ENCODE results near the gene SKP1. TPM values are rescaled to one million over a fixed set of nuclear protein-coding genes. Genes with fewer than 3 reads are reported as not detected.
"Not testable (repeated sequence)": the region's sequence is repeated elsewhere in the genome, so short reads cannot be mapped to it uniquely, and the experiment has no call there.

Gene SKP1
- total and polyA plus RNA-seq, 9 of the 15 experiments (the other 6 are each of a cell fraction or from before 2014, with no cell fraction given) = 301 to 2,109 (median 639) TPM

- H3K4me1 ChIP-seq (replicated peaks in 1 of 2; ENCODE audit: control insufficient read depth in 2 of 2, insufficient read depth in 2 of 2, low read length in 2 of 2); H3K9ac ChIP-seq (ENCODE audit: insufficient read depth in 1 of 2, low read depth in 2 of 2, low read length in 2 of 2); H3K27me3 ChIP-seq (ENCODE audit: control insufficient read depth in 2 of 2, insufficient read depth in 2 of 2, low read length in 2 of 2); H3K9me1 ChIP-seq (ENCODE audit: control insufficient read depth, insufficient read depth, low read length); in situ Hi-C loops (cut with MboI); intact Hi-C loops (cut with micrococcal nuclease); ATAC-seq; BruUV-seq (replicated peaks); H3K4me3 ChIP-seq; H3K4me2 ChIP-seq (ENCODE audit: insufficient read depth, low read length); FAIRE-seq; H3K9me3 ChIP-seq (replicated peaks; ENCODE audit: control insufficient read depth, insufficient read depth, low read depth, low read length); DNase-seq (ENCODE audit: extremely low read depth in 1 of 4, low spot score in 3 of 4); CTCF ChIA-PET (ENCODE audit: low intra/inter-chr PET ratio); H2AFZ ChIP-seq (ENCODE audit: low read depth, low read length); H3K27ac ChIP-seq (ENCODE audit: extremely low read depth, low read depth, low read length); TF ChIP-seq PBX2 (CRISPR knock-in tag; IDR thresholded peaks at IDR 0.05; ENCODE audit: low read depth): not testable (repeated sequence)
- Histone ChIP-seq H3K36me3 (ENCODE audit: control insufficient read depth, insufficient read depth, low read length) (peaks cover 39% of the 10 kb centered on the region), H3K79me2 (ENCODE audit: control insufficient read depth, insufficient read depth, low read length) (peaks cover 100% of the 10 kb centered on the region), H4K20me1 (replicated peaks; ENCODE audit: control insufficient read depth, insufficient read depth, low read length) (peaks cover 23% of the 10 kb centered on the region; the same call in 1 of the 2 replicates)
- 93% methylated on average over 11 of the region's 14 CpGs for WGBS (ENCODE audit: insufficient coverage, low coverage, missing lambda C conversion rate)
- POLR2A ChIA-PET = interaction anchor here (0.6 to 11.5 kb wide), 5 partner anchors 10 to 762 kb away, joined by 4 to 95 read pairs (median 5); partner anchors contain the start of gene PPP2CA
- peak; percentile 86; the same call in 1 of the 2 replicates for TF ChIP-seq ZBTB33 (CRISPR knock-in tag; IDR thresholded peaks at IDR 0.05)
- peak; percentile 49 for TF ChIP-seq MEIS2 (IDR thresholded peaks at IDR 0.05; ENCODE audit: partially characterized antibody)
- TF ChIP-seq PKNOX1 (IDR thresholded peaks at IDR 0.05) = peak; percentile 58
- 0 out of 4 replicates have a peak, but pooled peaks of 1 of the 2 experiments have one; percentile 26 for TF ChIP-seq MLLT1 (IDR thresholded peaks at IDR 0.05)
- TF ChIP-seq PBX2 (tag; conservative IDR thresholded peaks at IDR 0.05; ENCODE audit: low read depth) = peak; percentile 64
Measured at GRCh38 chr5:134211263-134212031, 34.7 kb upstream of the SKP1 start.

Measured in K562 (cell line).